Activated CD4-positive, alpha-beta T cell treated with anti-CD3 and anti-CD28 coated beads, Interleukin-2, amount 50 U/mL, for 1 hour (primary cell): Measurements from ENCODE around the gene POLE.

Experiments used
- DNase-seq: peaks from one replicate; pipeline ENCODE4 v3.0.0-alpha.2; 2020

Gene POLE

DNA sequence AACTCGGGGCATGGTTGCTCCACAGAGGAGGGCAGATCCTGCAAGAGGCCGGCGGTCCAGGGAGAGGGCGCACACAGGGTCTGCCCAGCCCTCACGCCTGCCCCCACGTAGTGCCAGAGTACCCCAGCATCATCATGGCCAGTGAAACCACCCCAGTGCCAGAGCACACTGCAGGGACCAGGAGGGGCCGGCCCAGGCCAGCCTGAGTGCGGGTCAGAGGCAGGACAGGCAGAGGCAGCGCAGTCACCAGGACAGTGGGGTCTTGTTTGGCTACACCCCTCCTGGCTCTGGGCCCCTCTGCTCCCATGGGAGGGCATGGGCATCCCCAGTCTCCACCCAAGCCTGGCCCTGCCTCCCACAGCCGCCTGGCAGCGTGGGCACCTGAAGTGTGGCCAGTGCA is 111.5 kb downstream of the POLE start:
- DNase-seq = no peak

DNA sequence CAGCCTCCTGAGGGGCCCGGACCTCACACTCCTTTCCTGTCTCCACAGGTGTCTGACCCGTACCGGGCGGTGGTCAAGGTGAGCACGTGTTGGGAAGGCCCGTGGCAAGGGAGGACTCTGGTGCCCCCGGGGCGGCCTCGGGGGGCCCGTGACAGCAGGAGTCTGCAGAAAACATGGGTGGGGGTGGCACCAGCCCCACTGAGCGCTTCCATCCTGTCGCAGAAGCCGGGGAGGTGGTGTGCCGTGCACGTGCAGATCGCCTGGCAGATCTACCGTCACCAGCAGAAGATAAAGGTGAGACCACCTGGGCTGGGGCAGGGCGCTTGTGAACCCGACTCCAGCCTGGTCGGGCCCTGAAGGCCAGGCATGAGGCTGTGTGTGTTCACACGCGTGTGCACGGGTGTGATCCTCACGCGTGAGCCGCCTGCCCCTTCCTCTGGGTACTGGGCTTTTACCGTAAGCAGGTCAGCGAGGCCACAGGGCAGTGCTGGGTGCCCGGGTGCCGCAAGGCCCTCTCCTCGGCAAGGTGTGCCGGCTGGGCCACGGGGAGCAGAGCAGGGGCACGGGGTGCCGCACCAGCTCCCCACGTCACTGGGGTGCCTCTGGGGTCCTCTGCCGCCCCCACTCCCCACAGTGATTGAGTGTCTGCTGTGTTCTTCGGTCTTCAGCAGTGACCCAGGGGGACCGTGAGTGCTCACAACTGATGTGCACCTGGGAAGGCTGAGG is 112.7 kb downstream of the POLE start:
- DNase-seq = no peak
